HL-60 (cell line): ENCODE measurements around the gene PLPP7.

Experiments used
- CTCF ChIP-seq: IDR thresholded peaks from one replicate; pipeline ENCODE4 v1.5.1; 2011; ENCODE audit warnings: low read length, control low read depth, inconsistent platforms; ENCODE audit not compliant: insufficient read depth
- GABPA ChIP-seq: IDR thresholded peaks from 2 replicates; pipeline ENCODE4 v1.6.1; 2012; ENCODE audit warnings: low read depth
- POLR2AphosphoS5 ChIP-seq: IDR thresholded peaks from 2 replicates; pipeline ENCODE4 v1.6.1; 2012; ENCODE audit warnings: low read depth
- REST ChIP-seq: IDR thresholded peaks from 2 replicates; pipeline ENCODE4 v1.6.1; 2012; ENCODE audit warnings: low read depth; ENCODE audit not compliant: insufficient replicate concordance
- SPI1 ChIP-seq: IDR thresholded peaks from 2 replicates; pipeline ENCODE4 v1.6.1; 2012; ENCODE audit warnings: low read depth, mild to moderate bottlenecking, borderline replicate concordance

- no peak for TF ChIP-seq POLR2AphosphoS5
- TF ChIP-seq CTCF: no peak
- TF ChIP-seq GABPA: no peak
- no peak for TF ChIP-seq REST
- no peak for TF ChIP-seq SPI1
These were observed 8.8 kb downstream of the PLPP7 start for GRCh38 chr9:131298341-131298740.
